ENCODE measurements around the gene LMO7. TPM values are rescaled to one million over a fixed set of nuclear protein-coding genes. Genes with fewer than 3 reads are reported as not detected.

Gene LMO7
- total RNA-seq, 1 donor from 2014 or later, result 447 TPM

- Histone ChIP-seq H3K4me3 (no peak overlapping the region), H3K27me3 (ENCODE audit: low read depth) (no peaks in the 10 kb centered on the region), H3K4me1 (peaks cover 6% of the 10 kb centered on the region), H3K9me3 (no peaks in the 10 kb centered on the region), H3K27ac (no peak overlapping the region), H3K36me3 (peaks cover 41% of the 10 kb centered on the region)
- DNase-seq, result no peak
- TF ChIP-seq CTCF (IDR thresholded peaks at IDR 0.05), result no peak
- ATAC-seq, result peak; percentile 28 to 48
- intact Hi-C loops (cut with DNase I), result no loop called here
Observed at GRCh38 chr13:75803164-75803611, 167.1 kb downstream of the LMO7 start.

- H3K4me3 ChIP-seq, result no peak overlapping the region
- no peak for DNase-seq
- no peak overlapping the region for H3K27ac ChIP-seq
- peaks cover 6% of the 10 kb centered on the region for H3K4me1 ChIP-seq
- no peak for ATAC-seq
- TF ChIP-seq CTCF (IDR thresholded peaks at IDR 0.05), result no peak
- no peaks in the 10 kb centered on the region for H3K9me3 ChIP-seq
- intact Hi-C loops (cut with DNase I), result no loop called here
- H3K27me3 ChIP-seq (ENCODE audit: low read depth), result no peaks in the 10 kb centered on the region
- H3K36me3 ChIP-seq, result peaks cover 41% of the 10 kb centered on the region
Observed at GRCh38 chr13:75804054-75804453, 167.9 kb downstream of the LMO7 start.

- H3K4me3 ChIP-seq, result no peak overlapping the region
- TF ChIP-seq CTCF (IDR thresholded peaks at IDR 0.05), result no peak
- H3K27ac ChIP-seq, result no peak overlapping the region
- H3K9me3 ChIP-seq, result no peaks in the 10 kb centered on the region
- no peak for ATAC-seq
- no peak for DNase-seq
- H3K36me3 ChIP-seq, result peaks cover 41% of the 10 kb centered on the region
- intact Hi-C loops (cut with DNase I), result no loop called here
- H3K4me1 ChIP-seq, result peaks cover 6% of the 10 kb centered on the region
- H3K27me3 ChIP-seq (ENCODE audit: low read depth), result no peaks in the 10 kb centered on the region
Observed at GRCh38 chr13:75804605-75805004, 168.5 kb downstream of the LMO7 start.

- ATAC-seq, result peak in 1 of 2 donors; percentile 7
- peaks cover 35% of the 10 kb centered on the region for H3K36me3 ChIP-seq
Observed at GRCh38 chr13:75806117-75806516, 170.0 kb downstream of the LMO7 start.

GRCh38 chr13:75811361-75811760 is 175.2 kb downstream of the LMO7 start:
- Histone ChIP-seq H3K4me3 (no peak overlapping the region), H3K27me3 (ENCODE audit: low read depth) (no peaks in the 10 kb centered on the region), H3K4me1 (peaks cover 30% of the 10 kb centered on the region), H3K36me3 (peaks cover 8% of the 10 kb centered on the region), H3K27ac (no peak overlapping the region), H3K9me3 (no peaks in the 10 kb centered on the region)
- ATAC-seq, result no peak
- TF ChIP-seq CTCF (IDR thresholded peaks at IDR 0.05), result no peak
- no peak for DNase-seq
- intact Hi-C loops (cut with DNase I), result no loop called here

More at GRCh38 chr13:75806117-75806516, 170.0 kb downstream of the LMO7 start:
- no peak overlapping the region for H3K27ac ChIP-seq
- no peak overlapping the region for H3K4me3 ChIP-seq
- no peaks in the 10 kb centered on the region for H3K27me3 ChIP-seq (ENCODE audit: low read depth)
- no peaks in the 10 kb centered on the region for H3K9me3 ChIP-seq
- intact Hi-C loops (cut with DNase I), result no loop called here
- no peak for TF ChIP-seq CTCF (IDR thresholded peaks at IDR 0.05)
- no peak for DNase-seq
- H3K4me1 ChIP-seq, result peaks cover 14% of the 10 kb centered on the region

- TF ChIP-seq CTCF (IDR thresholded peaks at IDR 0.05), result no peak
- Histone ChIP-seq H3K4me3 (no peak overlapping the region), H3K36me3 (peaks cover 5% of the 10 kb centered on the region), H3K27me3 (ENCODE audit: low read depth) (no peaks in the 10 kb centered on the region), H3K9me3 (no peaks in the 10 kb centered on the region), H3K4me1 (peaks cover 30% of the 10 kb centered on the region), H3K27ac (no peak overlapping the region)
- DNase-seq (no peak), ATAC-seq (no peak)
- intact Hi-C loops (cut with DNase I), result no loop called here
Observed at GRCh38 chr13:75811841-75812240, 175.7 kb downstream of the LMO7 start.

All from lower lobe of right lung (tissue), 2 donors.